Activated T-cell treated with anti-CD3 and anti-CD28 coated beads, Interleukin-2, amount 50 U/mL, for 4 hours (primary cell): ENCODE results near the gene PHC2. TPM values are rescaled to one million over a fixed set of nuclear protein-coding genes. Genes with fewer than 3 reads are reported as not detected.

Experiments
- ATAC-seq, 2 donors: fragments of 200-7000 bp; cut with Tn5 transposase; one replicate each; pipeline ENCODE4 v1.10.0; 2021
- DNase-seq: peaks from one replicate; pipeline ENCODE4 v3.0.0-alpha.2; 2020
- H3K27me3 Mint-ChIP-seq: one replicate; pipeline ENCODE4 v1.8.0; 2021; ENCODE audit warnings: low read depth, mixed read lengths
- H3K36me3 Mint-ChIP-seq: one replicate; pipeline ENCODE4 v1.8.0; 2022; ENCODE audit warnings: mixed read lengths; ENCODE audit not compliant: insufficient read depth
- H3K4me1 Mint-ChIP-seq: one replicate; pipeline ENCODE4 v1.8.0; 2021; ENCODE audit warnings: low read depth, mixed read lengths
- H3K4me3 Mint-ChIP-seq: one replicate; pipeline ENCODE4 v1.8.0; 2021; ENCODE audit warnings: mild to moderate bottlenecking, moderate library complexity, mixed read lengths
- H3K9me3 Mint-ChIP-seq: one replicate; pipeline ENCODE4 v1.8.0; 2021; ENCODE audit warnings: mixed read lengths
- total RNA-seq, 3 donors: library from RNA; stranded (reverse); gene quantifications; one replicate each; pipeline ENCODE4 v1.2.1, GENCODE V29; 2021

PHC2 gene
- total RNA-seq, 3 donors from 2014 or later, result 22.8 to 31.7 (median 30.5) TPM

DNA sequence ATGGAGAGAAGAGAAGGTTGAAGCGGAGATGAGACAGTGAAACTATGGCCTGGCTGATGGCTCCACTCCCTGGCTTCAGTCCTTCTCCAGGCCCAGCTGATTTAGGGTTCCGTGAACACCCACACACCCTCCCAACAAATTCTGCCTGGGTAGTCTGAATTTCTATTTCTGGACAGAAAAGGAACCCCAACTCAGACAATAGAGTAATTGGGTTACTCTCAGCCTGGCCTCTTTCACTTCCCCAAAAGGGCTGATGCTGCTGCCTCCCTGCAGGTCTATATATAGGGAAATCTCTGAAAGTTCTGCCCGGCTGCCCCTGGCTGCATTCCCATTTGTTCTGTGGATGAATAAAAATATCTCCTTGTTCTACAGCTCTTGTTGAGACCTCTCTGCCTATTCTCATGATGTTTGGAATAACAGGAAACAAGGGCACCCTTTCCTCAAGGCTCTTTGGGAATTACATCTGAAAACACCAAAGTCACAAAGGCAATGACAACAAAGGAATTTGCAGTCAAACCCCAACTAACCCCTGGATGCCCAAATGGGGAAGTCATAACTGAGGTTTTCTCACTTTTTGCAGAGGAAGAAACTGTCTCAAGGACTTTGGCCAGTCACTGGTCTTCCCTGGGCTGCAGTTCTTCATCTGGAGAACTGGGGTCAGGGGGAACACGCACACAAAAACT is 30.2 kb upstream of the PHC2 start:
- ATAC-seq (no peak), DNase-seq (no peak)
- no peaks in the 10 kb centered on the region for H3K36me3 Mint-ChIP-seq
- peaks cover 6% of the 10 kb centered on the region for H3K27me3 Mint-ChIP-seq
- H3K4me3 Mint-ChIP-seq, result no peak overlapping the region
- H3K4me1 Mint-ChIP-seq, result no peaks in the 10 kb centered on the region
- H3K9me3 Mint-ChIP-seq, result no peaks in the 10 kb centered on the region

DNA sequence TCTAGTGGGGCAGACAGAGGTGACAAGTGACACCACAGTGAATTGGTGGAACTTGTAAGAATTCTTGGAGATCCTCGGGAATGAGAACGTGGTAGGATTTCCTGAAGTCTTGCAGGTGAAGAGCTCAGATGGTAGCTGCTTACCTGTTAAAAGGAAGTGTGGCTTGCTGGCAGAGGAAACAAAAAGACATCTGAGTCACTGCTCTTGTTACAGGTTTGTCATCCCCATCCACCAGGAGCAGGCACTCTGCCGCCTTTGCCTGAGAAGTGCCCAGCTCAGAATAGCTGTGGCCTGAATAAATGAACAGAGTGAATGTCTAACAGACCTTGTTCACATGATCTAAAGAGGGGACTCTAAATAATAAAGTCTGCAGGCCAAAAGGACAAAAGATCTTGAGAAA is 29.2 kb upstream of the PHC2 start:
- Mint-ChIP-seq H3K4me3 (no peak overlapping the region), H3K9me3 (no peaks in the 10 kb centered on the region), H3K27me3 (peaks cover 6% of the 10 kb centered on the region), H3K4me1 (no peaks in the 10 kb centered on the region), H3K36me3 (no peaks in the 10 kb centered on the region)
- DNase-seq (no peak), ATAC-seq (no peak)

DNA sequence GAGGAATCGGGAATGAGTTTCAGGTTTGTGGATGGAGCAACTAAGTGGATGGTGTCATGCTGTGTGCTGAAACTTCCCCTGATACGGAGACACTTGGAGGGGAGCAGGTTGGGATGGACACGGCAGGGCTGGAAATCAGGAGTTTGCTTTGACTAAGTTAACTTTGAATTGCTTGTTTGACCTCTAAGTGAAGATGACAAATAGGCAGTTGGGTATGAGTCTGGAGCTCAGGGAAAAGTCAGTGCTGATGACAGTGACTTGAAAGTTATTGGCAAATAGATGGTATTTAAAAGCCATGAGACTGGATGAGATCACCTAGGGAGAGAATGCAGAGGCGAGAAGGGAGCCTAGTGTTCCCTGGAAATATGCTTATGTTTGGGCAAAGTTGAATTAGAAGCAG is 28.8 kb upstream of the PHC2 start:
- no peaks in the 10 kb centered on the region for H3K4me1 Mint-ChIP-seq
- ATAC-seq, result no peak
- H3K36me3 Mint-ChIP-seq, result no peaks in the 10 kb centered on the region
- no peak for DNase-seq
- H3K9me3 Mint-ChIP-seq, result no peaks in the 10 kb centered on the region
- H3K4me3 Mint-ChIP-seq, result no peak overlapping the region
- peaks cover 6% of the 10 kb centered on the region for H3K27me3 Mint-ChIP-seq

- H3K4me3 Mint-ChIP-seq, result no peak overlapping the region
- no peaks in the 10 kb centered on the region for H3K4me1 Mint-ChIP-seq
- ATAC-seq (no peak), DNase-seq (no peak)
- no peaks in the 10 kb centered on the region for H3K9me3 Mint-ChIP-seq
- H3K27me3 Mint-ChIP-seq, result peaks cover 6% of the 10 kb centered on the region
- no peaks in the 10 kb centered on the region for H3K36me3 Mint-ChIP-seq
Observed at GRCh38 chr1:33456502-33456886, 25.6 kb upstream of the PHC2 start.

DNA sequence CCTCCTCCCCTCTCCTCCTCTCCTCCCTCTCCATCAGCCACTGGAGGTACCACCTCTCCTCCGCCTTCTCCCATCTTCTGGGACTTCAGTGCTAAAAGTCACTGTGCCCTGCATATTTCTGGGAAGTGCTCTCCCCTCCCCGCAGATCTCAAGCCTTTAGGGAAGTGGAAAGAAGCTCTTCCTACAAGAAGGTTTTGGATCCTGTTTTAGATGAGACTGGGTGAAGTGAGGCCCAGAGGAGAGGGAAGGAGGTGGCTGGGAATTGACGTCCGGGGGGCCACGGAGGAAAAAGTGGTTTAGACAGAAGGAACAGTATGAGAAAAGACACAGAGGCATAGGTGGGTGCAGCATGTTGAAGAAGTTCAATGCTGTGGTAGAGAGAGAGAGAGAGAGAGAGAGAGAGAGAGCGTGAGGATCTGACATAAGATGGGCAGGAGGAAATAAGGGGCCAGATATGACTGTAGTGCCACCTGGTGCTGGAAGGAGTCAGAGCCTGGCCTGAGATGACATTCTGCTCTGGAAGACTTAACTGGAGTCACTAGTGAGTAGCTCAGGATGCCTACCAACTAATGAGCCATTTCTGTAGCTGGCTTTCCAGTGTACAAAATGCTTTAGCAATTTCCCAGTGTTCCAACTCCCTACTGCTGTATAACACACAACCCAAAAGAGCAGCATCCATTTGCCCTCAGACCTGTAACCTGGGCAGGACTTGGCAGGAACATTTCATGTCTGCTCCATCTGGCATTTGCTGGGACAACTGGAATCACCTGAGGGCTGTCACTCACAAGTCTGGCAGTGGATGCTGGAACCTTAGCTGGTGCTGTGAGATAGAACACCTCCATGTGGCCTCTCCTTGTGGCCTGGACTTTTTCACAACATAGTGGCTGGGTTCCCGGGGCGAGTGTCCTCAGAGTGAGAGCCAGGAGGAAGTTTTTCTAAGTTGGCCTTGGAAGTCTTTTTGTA is 24.9 kb upstream of the PHC2 start:
- peak; percentile 76 to 77 for ATAC-seq
- DNase-seq, result no peak
- H3K4me1 Mint-ChIP-seq, result no peaks in the 10 kb centered on the region
- no peak overlapping the region for H3K4me3 Mint-ChIP-seq
- H3K36me3 Mint-ChIP-seq, result no peaks in the 10 kb centered on the region
- no peaks in the 10 kb centered on the region for H3K9me3 Mint-ChIP-seq
- peaks cover 6% of the 10 kb centered on the region for H3K27me3 Mint-ChIP-seq

GRCh38 chr1:33454646-33455282 is 23.9 kb upstream of the PHC2 start:
- no peaks in the 10 kb centered on the region for H3K36me3 Mint-ChIP-seq
- DNase-seq (no peak), ATAC-seq (no peak)
- peaks cover 6% of the 10 kb centered on the region for H3K27me3 Mint-ChIP-seq
- H3K9me3 Mint-ChIP-seq, result no peaks in the 10 kb centered on the region
- H3K4me3 Mint-ChIP-seq, result no peak overlapping the region
- H3K4me1 Mint-ChIP-seq, result no peaks in the 10 kb centered on the region

GRCh38 chr1:33446590-33446989 is 15.7 kb upstream of the PHC2 start:
- DNase-seq (no peak), ATAC-seq (no peak)
- Mint-ChIP-seq H3K27me3 (peaks cover 19% of the 10 kb centered on the region), H3K9me3 (no peaks in the 10 kb centered on the region), H3K4me3 (no peak overlapping the region), H3K36me3 (no peaks in the 10 kb centered on the region), H3K4me1 (no peaks in the 10 kb centered on the region)

GRCh38 chr1:33445108-33445507 is 14.2 kb upstream of the PHC2 start:
- Mint-ChIP-seq H3K4me3 (no peak overlapping the region), H3K27me3 (peaks cover 19% of the 10 kb centered on the region)

GRCh38 chr1:33443705-33444180 is 12.8 kb upstream of the PHC2 start:
- Mint-ChIP-seq H3K4me1 (no peaks in the 10 kb centered on the region), H3K9me3 (no peaks in the 10 kb centered on the region), H3K36me3 (no peaks in the 10 kb centered on the region), H3K27me3 (peaks cover 14% of the 10 kb centered on the region), H3K4me3 (no peak overlapping the region)
- no peak for ATAC-seq
- no peak for DNase-seq

More at GRCh38 chr1:33445108-33445507, 14.2 kb upstream of the PHC2 start:
- ATAC-seq (no peak), DNase-seq (no peak)
- H3K36me3 Mint-ChIP-seq, result no peaks in the 10 kb centered on the region
- no peaks in the 10 kb centered on the region for H3K4me1 Mint-ChIP-seq
- H3K9me3 Mint-ChIP-seq, result no peaks in the 10 kb centered on the region

GRCh38 chr1:33443080-33443704 is 12.3 kb upstream of the PHC2 start:
- peaks cover 14% of the 10 kb centered on the region for H3K27me3 Mint-ChIP-seq

GRCh38 chr1:33442141-33442540 is 11.2 kb upstream of the PHC2 start:
- Mint-ChIP-seq H3K4me1 (no peaks in the 10 kb centered on the region), H3K36me3 (no peaks in the 10 kb centered on the region), H3K4me3 (no peak overlapping the region), H3K9me3 (no peaks in the 10 kb centered on the region), H3K27me3 (peaks cover 10% of the 10 kb centered on the region)
- ATAC-seq (no peak), DNase-seq (no peak)

More at GRCh38 chr1:33443080-33443704, 12.3 kb upstream of the PHC2 start:
- ATAC-seq, result no peak
- DNase-seq, result no peak
- Mint-ChIP-seq H3K9me3 (no peaks in the 10 kb centered on the region), H3K4me1 (no peaks in the 10 kb centered on the region), H3K36me3 (no peaks in the 10 kb centered on the region), H3K4me3 (no peak overlapping the region)

DNA sequence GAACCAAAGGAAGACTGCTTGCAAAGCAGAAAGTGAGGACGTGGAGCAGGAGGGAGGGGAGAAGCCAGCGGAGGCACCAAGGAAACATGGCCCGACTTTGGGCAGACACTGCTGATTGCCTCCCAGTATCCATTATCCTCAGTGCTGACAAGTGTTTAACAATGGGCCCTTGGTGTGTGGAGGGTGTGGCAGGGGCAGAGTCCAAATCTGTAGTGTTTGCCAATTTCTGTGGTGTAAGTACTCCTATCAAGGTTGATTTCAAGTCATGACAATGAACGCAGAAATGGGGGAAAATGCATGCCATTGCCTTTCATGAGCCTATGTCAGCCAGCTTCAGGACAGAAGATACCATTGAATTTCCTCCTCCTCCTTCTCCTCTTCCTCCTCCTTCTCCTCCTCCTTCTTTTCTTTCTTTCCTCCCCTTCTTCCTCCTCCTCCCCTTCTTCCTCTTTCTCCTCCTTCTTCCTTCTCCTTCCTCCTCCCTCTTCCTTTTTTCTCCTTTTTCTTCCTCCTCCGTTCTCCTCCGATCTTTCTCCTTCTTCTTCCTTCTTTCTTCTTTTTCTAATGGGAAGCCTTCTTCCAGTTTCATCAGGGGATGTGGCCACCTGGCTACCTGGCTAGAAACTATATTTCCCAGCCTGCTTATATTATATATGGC is 10.3 kb upstream of the PHC2 start:
- DNase-seq (no peak), ATAC-seq (no peak)
- Mint-ChIP-seq H3K9me3 (no peaks in the 10 kb centered on the region), H3K4me3 (no peak overlapping the region), H3K27me3 (peaks cover 7% of the 10 kb centered on the region), H3K4me1 (no peaks in the 10 kb centered on the region), H3K36me3 (no peaks in the 10 kb centered on the region)

- H3K27me3 Mint-ChIP-seq, result peaks cover 3% of the 10 kb centered on the region
- H3K9me3 Mint-ChIP-seq, result no peaks in the 10 kb centered on the region
- no peaks in the 10 kb centered on the region for H3K4me1 Mint-ChIP-seq
- ATAC-seq (no peak), DNase-seq (no peak)
- H3K4me3 Mint-ChIP-seq, result no peak overlapping the region
- no peaks in the 10 kb centered on the region for H3K36me3 Mint-ChIP-seq
Observed at GRCh38 chr1:33439662-33440061, 8.8 kb upstream of the PHC2 start.
